CD4-positive, alpha-beta memory T cell (primary cell): ENCODE measurements around the gene CCDC141. TPM values are rescaled to one million over a fixed set of nuclear protein-coding genes. Genes with fewer than 3 reads are reported as not detected.
"Not testable (repeated sequence)": the region's sequence is repeated elsewhere in the genome, so short reads cannot be mapped to it uniquely, and the experiment has no call there.

Source experiments
- CTCF ChIA-PET: fragments of 350-600 bp; sonication (Branson Sonifier 250); formaldehyde crosslinking; loops from one replicate; lab custom pipeline; 2021; ENCODE audit warnings: inconsistent platforms; ENCODE audit not compliant: partially characterized antibody; lab: Charles Lee
- POLR2A ChIA-PET: fragments of 350-600 bp; sonication (Branson Sonifier 250); formaldehyde crosslinking; loops from one replicate; lab custom pipeline; 2021; ENCODE audit not compliant: partially characterized antibody; lab: Charles Lee
- DNase-seq, 5 donors: peaks; one replicate each; pipeline versions ENCODE4 v3.0.0 to v3.0.0-alpha.2; 2020 to 2022; ENCODE audit warnings: mixed read lengths in 1 of 5
- H3K27ac ChIP-seq: one replicate; pipeline ENCODE4 v1.7.0; 2013; ENCODE audit warnings: low read depth, low read length
- H3K27me3 ChIP-seq: 2 replicates; pipeline ENCODE4 v1.7.0; 2013; ENCODE audit warnings: mild to moderate bottlenecking, low read length, moderate library complexity; ENCODE audit not compliant: insufficient read depth
- H3K36me3 ChIP-seq: 2 replicates; pipeline ENCODE4 v1.7.0; 2013; ENCODE audit warnings: mild to moderate bottlenecking, low read length, moderate library complexity; ENCODE audit not compliant: insufficient read depth
- H3K4me1 ChIP-seq: 2 replicates; pipeline ENCODE4 v1.7.0; 2013; ENCODE audit warnings: mild to moderate bottlenecking, low read length, moderate library complexity; ENCODE audit not compliant: insufficient read depth
- H3K4me3 ChIP-seq, 2 donors: one replicate each; pipeline ENCODE4 v1.7.0; 2013; ENCODE audit warnings: low read length in 2 of 2, mild to moderate bottlenecking in 1 of 2
- H3K9me3 ChIP-seq, 2 donors: one replicate each; pipeline ENCODE4 v1.7.0; 2013; ENCODE audit warnings: low read length in 2 of 2, control low read depth in 1 of 2; ENCODE audit not compliant: control insufficient read depth in 1 of 2
- H3K27ac Mint-ChIP-seq, 7 donors: one replicate each; pipeline ENCODE4 v1.8.0; 2020 to 2021; ENCODE audit warnings: mixed read lengths in 7 of 7, mild to moderate bottlenecking in 6 of 7, inconsistent platforms in 3 of 7, moderate library complexity in 3 of 7
- H3K27me3 Mint-ChIP-seq, 2 donors: one replicate each; pipeline ENCODE4 v1.8.0; 2020 to 2021; ENCODE audit warnings: mixed read lengths in 2 of 2
- H3K36me3 Mint-ChIP-seq, 2 donors: one replicate each; pipeline ENCODE4 v1.8.0; 2020 to 2021; ENCODE audit warnings: mixed read lengths in 2 of 2, inconsistent platforms in 1 of 2, mild to moderate bottlenecking in 1 of 2
- H3K4me1 Mint-ChIP-seq, 4 donors: one replicate each; pipeline ENCODE4 v1.8.0; 2020 to 2021; ENCODE audit warnings: mixed read lengths in 4 of 4, mild to moderate bottlenecking in 1 of 4
- H3K4me3 Mint-ChIP-seq, 8 donors: one replicate each; pipeline ENCODE4 v1.8.0; 2020 to 2021; ENCODE audit warnings: mixed read lengths in 8 of 8, mild to moderate bottlenecking in 7 of 8, moderate library complexity in 6 of 8, inconsistent platforms in 3 of 8
- H3K9me3 Mint-ChIP-seq, 8 donors: one replicate each; pipeline ENCODE4 v1.8.0; 2020 to 2021; ENCODE audit warnings: mixed read lengths in 8 of 8, mild to moderate bottlenecking in 5 of 8, inconsistent platforms in 3 of 8, moderate library complexity in 1 of 8
- intact Hi-C: fragments of 100-400 bp; cut with micrococcal nuclease; formaldehyde crosslinking; loops from one replicate; pipeline ENCODE4 v1.15.1; 2023
- polyA plus RNA-seq, 2 donors: library from polyadenylated mRNA; unstranded; fragments of 300-500 nt; fragmentation: Illumina TruSeq; gene quantifications; one replicate each; pipeline ENCODE4 v1.2.3, GENCODE V29; 2021
- total RNA-seq, 2 experiments: library from RNA; stranded (reverse); gene quantifications; one replicate each; pipeline ENCODE4 v1.2.3, GENCODE V29; 2021

CCDC141 gene
- total and polyA plus RNA-seq, 4 experiments from 2014 or later, result 0.73 to 8.2 (median 5.3) TPM

DNA sequence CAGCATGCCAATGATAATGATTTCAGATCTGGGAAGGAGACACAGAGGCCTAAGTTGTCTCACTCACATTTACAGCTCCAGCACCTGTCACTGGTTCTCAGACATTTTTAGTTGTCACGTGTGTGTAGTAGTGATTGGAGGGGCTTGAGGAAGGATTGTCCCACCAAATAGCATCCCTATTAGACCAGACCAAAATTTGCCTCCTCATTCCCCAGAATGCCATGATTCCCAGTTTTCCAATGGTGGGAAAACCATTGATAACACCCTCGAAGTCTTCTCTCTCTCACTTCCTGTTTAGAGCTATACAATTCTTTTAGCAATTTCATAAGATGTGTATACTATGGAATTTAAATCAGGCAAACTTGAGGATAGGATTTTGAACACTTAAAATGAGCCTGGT lies 52.5 kb downstream of the CCDC141 start:
- POLR2A ChIA-PET, result no interaction called here
- no peak overlapping the region for H3K27ac ChIP-seq
- H3K36me3 ChIP-seq, result no peaks in the 10 kb centered on the region
- Mint-ChIP-seq H3K36me3 (no peaks in the 10 kb centered on the region), H3K27me3 (no peaks in the 10 kb centered on the region), H3K4me1 (peaks cover 0 to 3% (median 0%) of the 10 kb centered on the region in 4 donors), H3K4me3 (no peak overlapping the region), H3K9me3 (peaks cover 0 to 4% (median 0%) of the 10 kb centered on the region in 8 donors), H3K27ac (no peak overlapping the region)
- CTCF ChIA-PET, result no interaction called here
- H3K4me3 ChIP-seq, result no peak overlapping the region
- no peak for DNase-seq
- no peaks in the 10 kb centered on the region for H3K4me1 ChIP-seq
- intact Hi-C loops, result no loop called here
- no peaks in the 10 kb centered on the region for H3K9me3 ChIP-seq
- no peaks in the 10 kb centered on the region for H3K27me3 ChIP-seq

DNA sequence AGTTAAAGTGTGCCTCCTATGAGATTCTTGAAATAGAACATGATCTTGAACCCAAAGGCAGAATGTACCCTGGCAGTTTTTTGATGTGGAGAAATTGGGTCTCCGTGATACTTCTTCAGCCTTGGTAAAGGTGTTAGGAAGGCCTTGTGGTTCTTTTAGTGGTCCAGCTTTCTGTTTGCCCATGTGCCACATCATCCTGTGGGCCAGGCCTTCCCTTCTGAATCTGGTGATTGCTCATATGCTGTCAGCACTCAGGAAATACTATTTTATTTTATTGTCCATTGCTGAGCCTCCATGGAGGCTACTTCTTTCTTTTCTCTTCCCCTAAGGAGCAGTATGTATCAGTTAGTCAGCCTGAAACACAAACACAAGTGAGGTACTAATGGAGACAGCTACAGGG lies 52.9 kb downstream of the CCDC141 start:
- CTCF ChIA-PET, result no interaction called here
- Histone ChIP-seq H3K4me1 (no peaks in the 10 kb centered on the region), H3K27ac (no peak overlapping the region), H3K36me3 (no peaks in the 10 kb centered on the region), H3K4me3 (no peak overlapping the region), H3K27me3 (no peaks in the 10 kb centered on the region), H3K9me3 (no peaks in the 10 kb centered on the region)
- Mint-ChIP-seq H3K36me3 (no peaks in the 10 kb centered on the region), H3K4me1 (peaks cover 0 to 3% (median 0%) of the 10 kb centered on the region in 4 donors), H3K9me3 (peaks cover 0 to 4% (median 0%) of the 10 kb centered on the region in 8 donors), H3K27me3 (no peaks in the 10 kb centered on the region), H3K27ac (no peak overlapping the region), H3K4me3 (no peak overlapping the region)
- POLR2A ChIA-PET, result no interaction called here
- intact Hi-C loops, result no loop called here
- DNase-seq, result no peak

DNA sequence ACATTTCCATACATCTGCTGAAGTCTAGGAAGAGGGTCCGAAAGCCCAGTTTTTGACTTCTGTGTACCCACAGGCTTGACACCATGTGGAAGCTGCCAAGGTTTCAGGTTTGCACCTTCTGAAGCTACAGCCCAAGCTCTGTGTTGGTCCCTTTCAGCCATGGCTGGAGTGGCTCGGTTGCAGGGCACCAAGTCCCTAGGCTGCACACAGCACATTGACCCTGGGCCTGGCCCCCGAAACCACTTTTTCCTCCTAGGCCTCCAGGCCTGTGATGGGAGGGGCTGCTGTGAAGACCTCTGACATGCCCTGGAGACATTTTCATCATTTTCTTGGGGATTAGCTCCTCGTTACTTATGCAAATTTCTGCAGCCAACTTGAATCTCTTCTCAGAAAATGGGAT lies 55.7 kb downstream of the CCDC141 start:
- Histone ChIP-seq H3K4me3 (no peak overlapping the region), H3K36me3 (no peaks in the 10 kb centered on the region), H3K4me1 (no peaks in the 10 kb centered on the region), H3K27me3 (no peaks in the 10 kb centered on the region), H3K9me3 (no peaks in the 10 kb centered on the region), H3K27ac (no peak overlapping the region)
- ChIA-PET CTCF (no interaction called here), POLR2A (no interaction called here)
- H3K36me3 Mint-ChIP-seq, result no peaks in the 10 kb centered on the region
- H3K4me3 Mint-ChIP-seq, result no peak overlapping the region
- H3K27ac Mint-ChIP-seq, result no peak overlapping the region
- H3K27me3 Mint-ChIP-seq, result no peaks in the 10 kb centered on the region
- no peak for DNase-seq
- H3K4me1 Mint-ChIP-seq, result peaks cover 0 to 9% (median 5%) of the 10 kb centered on the region in 4 donors
- peaks cover 0 to 2% (median 0%) of the 10 kb centered on the region in 8 donors for H3K9me3 Mint-ChIP-seq
- intact Hi-C loops, result no loop called here

DNA sequence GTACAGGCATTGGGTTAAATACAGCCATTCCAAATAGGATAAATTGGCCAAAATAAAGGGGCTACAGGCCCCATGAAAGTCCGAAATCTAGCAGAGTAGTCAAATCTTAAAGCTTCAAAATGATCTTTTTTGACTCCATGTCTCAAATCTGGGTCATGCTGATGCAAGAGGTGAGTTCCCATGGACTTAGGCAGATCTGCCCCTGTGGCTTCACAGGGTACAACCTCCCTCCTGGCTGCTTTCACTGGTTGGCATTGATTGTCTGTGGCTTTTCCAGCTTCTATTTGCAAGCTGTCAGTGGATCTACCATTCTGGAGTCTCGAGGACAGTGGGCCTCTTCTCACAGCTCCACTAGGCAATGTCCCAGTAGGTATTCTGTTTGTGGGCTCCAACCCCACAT lies 56.1 kb downstream of the CCDC141 start:
- Histone ChIP-seq H3K36me3 (no peaks in the 10 kb centered on the region), H3K27me3 (no peaks in the 10 kb centered on the region), H3K4me3 (no peak overlapping the region), H3K4me1 (no peaks in the 10 kb centered on the region), H3K27ac (no peak overlapping the region), H3K9me3 (no peaks in the 10 kb centered on the region)
- CTCF ChIA-PET, result no interaction called here
- intact Hi-C loops, result no loop called here
- POLR2A ChIA-PET, result no interaction called here
- H3K27me3 Mint-ChIP-seq, result no peaks in the 10 kb centered on the region
- peaks cover 0 to 7% (median 5%) of the 10 kb centered on the region in 4 donors for H3K4me1 Mint-ChIP-seq
- H3K27ac Mint-ChIP-seq, result no peak overlapping the region
- no peak for DNase-seq
- no peak overlapping the region for H3K4me3 Mint-ChIP-seq
- H3K9me3 Mint-ChIP-seq, result peaks cover 0 to 2% (median 0%) of the 10 kb centered on the region in 8 donors
- H3K36me3 Mint-ChIP-seq, result no peaks in the 10 kb centered on the region

DNA sequence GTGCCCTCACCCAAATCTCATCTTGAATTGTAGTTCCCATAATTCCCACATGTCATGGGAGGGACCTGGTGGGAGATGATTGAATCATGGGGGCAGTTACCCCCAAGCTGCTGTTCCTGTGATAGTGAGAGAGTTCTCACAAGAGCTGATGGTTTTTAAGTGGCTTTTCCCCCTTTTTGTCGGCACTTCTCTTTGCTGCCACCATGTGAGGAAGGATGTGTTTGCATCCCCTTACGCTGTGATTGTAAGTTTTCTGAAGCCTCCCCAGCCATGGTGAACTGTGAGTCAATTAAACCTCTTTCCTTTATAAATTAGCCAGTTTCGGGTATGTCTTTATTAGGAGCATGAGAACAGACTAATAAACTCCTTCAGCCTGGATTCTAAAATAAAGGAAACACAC lies 57.2 kb downstream of the CCDC141 start:
- H3K4me1 ChIP-seq, H3K4me3 ChIP-seq, H3K27ac ChIP-seq, H3K4me3 Mint-ChIP-seq, H3K9me3 Mint-ChIP-seq, CTCF ChIA-PET, H3K27me3 Mint-ChIP-seq, H3K4me1 Mint-ChIP-seq, H3K36me3 ChIP-seq, DNase-seq, POLR2A ChIA-PET, H3K36me3 Mint-ChIP-seq, H3K27ac Mint-ChIP-seq, H3K27me3 ChIP-seq, H3K9me3 ChIP-seq, intact Hi-C loops: not testable (repeated sequence)

DNA sequence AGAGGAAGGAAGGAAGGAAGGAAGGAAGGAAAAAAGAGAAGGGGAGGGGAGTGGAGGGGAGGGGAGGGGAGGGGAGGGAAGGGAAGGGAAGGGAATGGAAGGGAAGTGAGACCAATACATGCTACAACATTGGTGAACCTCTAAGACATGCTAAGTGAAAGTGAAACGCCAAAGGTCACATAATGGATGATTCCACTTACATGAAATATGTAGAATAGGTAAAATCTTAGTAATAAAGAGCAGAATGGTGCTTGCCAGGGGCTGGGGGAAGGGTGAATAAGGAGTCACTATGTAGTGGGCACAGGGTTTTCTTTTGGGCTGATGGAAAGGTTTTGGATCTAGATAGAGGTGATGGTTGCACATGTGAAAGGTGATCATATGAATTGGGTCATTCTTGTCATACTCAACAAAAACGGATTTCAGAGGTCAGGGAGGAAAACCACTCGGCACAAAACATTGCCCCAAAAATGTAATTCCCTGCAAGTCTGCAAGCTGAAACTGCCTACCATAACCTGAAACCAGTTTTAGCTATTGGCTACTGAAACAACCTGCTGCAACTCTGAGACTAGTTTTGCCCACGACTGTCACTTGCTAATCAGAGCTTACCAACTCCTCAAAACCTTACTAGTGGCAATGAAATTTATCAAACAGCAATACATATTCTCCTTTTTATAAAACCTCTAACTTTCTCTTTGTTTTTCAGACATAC lies 59.2 kb downstream of the CCDC141 start:
- peaks cover 0 to 6% (median 5%) of the 10 kb centered on the region in 4 donors for H3K4me1 Mint-ChIP-seq
- Histone ChIP-seq H3K4me1 (no peaks in the 10 kb centered on the region), H3K27me3 (no peaks in the 10 kb centered on the region), H3K4me3 (no peak overlapping the region), H3K27ac (no peak overlapping the region), H3K36me3 (no peaks in the 10 kb centered on the region), H3K9me3 (no peaks in the 10 kb centered on the region)
- no peak for DNase-seq
- H3K36me3 Mint-ChIP-seq, result no peaks in the 10 kb centered on the region
- intact Hi-C loops, result no loop called here
- H3K4me3 Mint-ChIP-seq, result peak overlapping the region in 5 of 8 donors; percentile 1 to 61 (median 35)
- POLR2A ChIA-PET, result no interaction called here
- no peaks in the 10 kb centered on the region for H3K27me3 Mint-ChIP-seq
- peaks cover 0 to 2% (median 0%) of the 10 kb centered on the region in 8 donors for H3K9me3 Mint-ChIP-seq
- peak overlapping the region in 1 of 7 donors; percentile 18 for H3K27ac Mint-ChIP-seq
- CTCF ChIA-PET, result no interaction called here

DNA sequence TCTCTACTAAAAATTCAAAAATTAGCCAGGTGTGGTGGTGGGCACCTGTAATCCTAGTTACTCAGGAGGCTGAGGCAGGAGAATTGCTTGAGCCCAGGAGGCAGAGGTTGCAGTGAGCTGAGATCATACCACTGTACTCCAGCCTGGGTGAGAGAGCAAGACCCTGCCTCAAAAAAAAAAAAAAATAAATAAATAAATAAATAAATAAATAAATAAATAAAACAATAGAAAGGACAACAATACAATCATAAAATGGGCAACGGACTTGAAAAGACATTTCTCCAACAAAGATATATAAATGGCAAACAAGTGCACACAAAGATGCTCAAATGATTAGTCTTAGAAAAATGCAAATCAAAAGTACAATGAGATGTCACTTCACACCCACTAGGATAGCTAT lies 60.5 kb downstream of the CCDC141 start:
- H3K4me1 ChIP-seq, H3K4me3 Mint-ChIP-seq: not testable (repeated sequence)

More for the DNA sequence above, 60.5 kb downstream of the CCDC141 start:
- H3K9me3 ChIP-seq, H3K4me3 ChIP-seq, H3K27ac Mint-ChIP-seq, CTCF ChIA-PET, H3K27me3 ChIP-seq, H3K36me3 Mint-ChIP-seq, H3K27me3 Mint-ChIP-seq, H3K9me3 Mint-ChIP-seq, H3K4me1 Mint-ChIP-seq, intact Hi-C loops, H3K36me3 ChIP-seq, DNase-seq, H3K27ac ChIP-seq: not testable (repeated sequence)
- POLR2A ChIA-PET, result interaction anchor here (0.6 kb wide), 1 partner anchor 35 kb away, joined by 3 read pairs; no protein-coding TSS in a partner anchor
